ENCODE measurements around the gene FARS2. TPM values are rescaled to one million over a fixed set of nuclear protein-coding genes. Genes with fewer than 3 reads are reported as not detected.

The FARS2 gene
- total and polyA plus RNA-seq, 2 of the 13 experiments (the other 11 are each of a cell fraction or from before 2014, with no cell fraction given), result 15.4 to 26.0 TPM

GRCh38 chr6:5644523-5645185, 383.3 kb downstream of the FARS2 start:
- WGBS (ENCODE audit: low lambda C conversion rate), result 93% methylated on average over 4 of the region's 4 CpGs
- intact Hi-C loops (cut with micrococcal nuclease; ENCODE audit: unreplicated experiment) (no loop called here), in situ Hi-C loops (cut with HindIII; ENCODE audit: extremely low pct_ligation_motif_present, low pct_unique_long_range_greater_than_20kb) (no loop called here)
- no peaks in the 10 kb centered on the region for H3K27me3 ChIP-seq (ENCODE audit: control insufficient read depth in 1 of 2, insufficient read depth in 2 of 2, low read length in 2 of 2)
- no peak overlapping the region for H3K9ac ChIP-seq (ENCODE audit: insufficient read depth, low read depth, low read length)
- no peak for DNase-seq (ENCODE audit: low spot score)
- no peak for ATAC-seq
- no peaks in the 10 kb centered on the region for H3K36me3 ChIP-seq (replicated peaks in 1 of 2; ENCODE audit: control insufficient read depth in 1 of 2, insufficient read depth in 2 of 2, low read length in 2 of 2)
- POLR2A ChIA-PET, result no interaction called here
- no peaks in the 10 kb centered on the region for H3K79me2 ChIP-seq (ENCODE audit: insufficient read depth, low read length)
- no peak overlapping the region for H3K4me3 ChIP-seq (replicated peaks in 1 of 3; ENCODE audit: insufficient read depth in 1 of 3, low read depth in 2 of 3, low read length in 3 of 3)
- no peaks in the 10 kb centered on the region for H3K4me1 ChIP-seq (ENCODE audit: insufficient read depth, low read length)
- CTCF ChIA-PET (ENCODE audit: low intra/inter-chr PET ratio, low total read pairs), result no interaction called here
- H3K4me2 ChIP-seq (ENCODE audit: low read depth, low read length), result no peak overlapping the region
- no TSS peak for BruUV-seq (replicated peaks)
- no peak for FAIRE-seq
- no peaks in the 10 kb centered on the region for H4K20me1 ChIP-seq (ENCODE audit: insufficient read depth, low read length)
- TF ChIP-seq ZBTB14 (CRISPR knock-in tag; IDR thresholded peaks at IDR 0.05) (no peak), MAFK (conservative IDR thresholded peaks at IDR 0.05 in 1 of 2, IDR thresholded peaks at IDR 0.05 in 1 of 2; ENCODE audit: low read length in 2 of 2) (peak; percentile 87 to 94), FOXP4 (CRISPR knock-in tag; IDR thresholded peaks at IDR 0.05) (no peak), GLI4 (CRISPR knock-in tag; IDR thresholded peaks at IDR 0.05; ENCODE audit: borderline replicate concordance) (no peak), CHD2 (IDR thresholded peaks at IDR 0.05; ENCODE audit: low read depth, low read length) (no peak), MAFF (IDR thresholded peaks at IDR 0.05; ENCODE audit: low read depth, low read length) (peak; percentile 90), ZNF512B (CRISPR knock-in tag; IDR thresholded peaks at IDR 0.05; ENCODE audit: borderline replicate concordance) (no peak)
- H3K27ac ChIP-seq (ENCODE audit: extremely low read length, insufficient read depth, low read length), result no peak overlapping the region
- peaks cover 13% of the 10 kb centered on the region for H3K9me3 ChIP-seq (ENCODE audit: low read length)
- no peak overlapping the region for H2AFZ ChIP-seq (ENCODE audit: low read length)

Measured in HepG2 (cell line).